Stomach (tissue), 9 donors: Measurements from ENCODE around the gene COL9A3. TPM values are rescaled to one million over a fixed set of nuclear protein-coding genes. Genes with fewer than 3 reads are reported as not detected.

Source experiments
- DNase-seq, 2 donors: peaks; one replicate each; pipeline versions ENCODE4 v3.0.0 to v3.0.0-alpha.2; 2013 to 2019
- H3K27ac ChIP-seq, 5 donors: fragments of 200-600 bp in 4 of 5; sonication (generic) in 4 of 5; one replicate each; pipeline ENCODE4 v1.5.1; 2013 to 2019; ENCODE audit warnings: mild to moderate bottlenecking in 1 of 5, moderate library complexity in 1 of 5
- H3K27me3 ChIP-seq, 3 donors: fragments of 200-600 bp; sonication (generic); one replicate each; pipeline ENCODE4 v1.5.1; 2017 to 2019; ENCODE audit warnings: mixed run types in 1 of 3
- H3K36me3 ChIP-seq, 4 donors: fragments of 200-600 bp; sonication (generic); 1 replicate in 3 of 4; 2 replicates in 1 of 4; pipeline ENCODE4 v1.5.1; 2016 to 2019
- H3K4me1 ChIP-seq, 4 donors: fragments of 200-600 bp; sonication (generic); one replicate each; pipeline ENCODE4 v1.5.1; 2016 to 2019
- H3K4me3 ChIP-seq, 4 donors: fragments of 200-600 bp; sonication (generic) in 3 of 4; one replicate each; pipeline ENCODE4 v1.5.1; 2016 to 2019; ENCODE audit warnings: mild to moderate bottlenecking in 1 of 4
- H3K9me3 ChIP-seq, 4 donors: fragments of 200-600 bp; sonication (generic); one replicate each; pipeline ENCODE4 v1.5.1; 2016 to 2019
- EP300 ChIP-seq: sonication (generic); formaldehyde crosslinking; IDR thresholded peaks from one replicate; pipeline ENCODE4 v1.6.1; 2017; ENCODE audit warnings: antibody characterized with exemption
- POLR2A ChIP-seq, 4 donors: fragments of 450-650 bp; IDR thresholded peaks; one replicate each; pipeline ENCODE4 v1.6.1; 2016; ENCODE audit warnings: antibody characterized with exemption in 4 of 4, control low read depth in 2 of 4, mild to moderate bottlenecking in 1 of 4, moderate library complexity in 1 of 4
- POLR2AphosphoS5 ChIP-seq, 3 donors: sonication (generic); formaldehyde crosslinking; IDR thresholded peaks; one replicate each; pipeline ENCODE4 v1.6.1; 2016; ENCODE audit warnings: antibody characterized with exemption in 3 of 3
- WGBS, 5 donors: extraction: QIAGEN DNeasy Blood & Tissue Kit in 3 of 5; methylation state at CpG; one replicate each; pipeline versions ENCODE4 v1.1.5 to v1.1.7; 2013 to 2018; 5-methylcytosine and 5-hydroxymethylcytosine counted together
- intact Hi-C: fragments of 100-400 bp; cut with DNase I; formaldehyde crosslinking; loops from one replicate; pipeline ENCODE4 v1.15.1; 2023; ENCODE audit warnings: low total_unique reads
- polyA plus RNA-seq, 3 donors: library from polyadenylated mRNA; stranded (reverse); fragments of 200-250 nt; gene quantifications; one replicate each; pipeline ENCODE4 v1.2.3, GENCODE V29; 2013
- total RNA-seq, 5 donors: library from RNA; depleted of rRNA; stranded (reverse); fragments of >200 nt; gene quantifications; one replicate each; pipeline versions ENCODE4 v1.1.0 to v1.2.3, GENCODE V29; 2014 to 2016
- TF ChIP-seq, protein P1 (sequence below), 7 experiments: fragments of 450-650 bp in 4 of 7; fragments of 200-600 bp in 3 of 7; sonication (generic) in 3 of 7; IDR thresholded peaks; one replicate each; pipeline ENCODE4 v1.5.1; 2016 to 2019; ENCODE audit warnings: antibody characterized with exemption in 7 of 7, control low read depth in 2 of 7, mild to moderate bottlenecking in 1 of 7
- donor health status: healthy with polysubstance abuse.
- donor health status: Bipolar disorder and iron deficiency.
- donor health status: healthy.

COL9A3 gene
- total and polyA plus RNA-seq, 8 donors = 2.3 to 18.2 (median 3.9) TPM; not detected in 3

DNA sequence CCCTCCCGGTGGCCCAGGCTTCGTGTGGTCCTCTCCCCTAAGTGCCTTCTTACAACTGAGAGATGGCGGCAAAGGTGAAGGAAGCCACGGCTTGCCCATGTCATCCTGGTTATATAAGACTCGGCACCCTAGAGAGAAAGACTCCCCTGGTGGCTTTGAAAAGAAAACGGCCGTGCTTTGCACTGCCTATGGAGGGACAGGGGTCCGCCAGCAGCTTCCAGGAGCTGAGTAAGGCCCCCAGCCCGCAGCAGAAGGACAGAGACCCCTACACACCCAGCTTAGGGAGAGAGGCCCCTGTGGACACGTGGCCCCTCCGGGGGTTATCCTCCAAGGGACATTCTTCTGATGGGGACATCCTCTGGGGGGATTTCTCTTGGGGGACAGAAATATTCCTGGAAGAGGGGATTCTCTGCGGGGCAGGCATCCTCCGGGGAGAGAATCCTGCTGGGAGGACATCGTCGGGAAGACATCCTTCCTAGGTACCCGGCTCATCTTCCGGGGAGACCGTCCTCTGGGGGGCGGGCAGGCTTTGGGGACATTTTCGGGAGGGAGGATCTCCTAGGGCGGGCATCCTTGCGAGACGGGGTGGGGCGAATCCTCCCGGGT lies 12.7 kb upstream of the COL9A3 start:
- H3K27ac ChIP-seq = peak overlapping the region; percentile 32 to 94 (median 93)
- TF ChIP-seq POLR2A (IDR thresholded peaks at IDR 0.05) (no peak), EP300 (no peak), POLR2AphosphoS5 (IDR thresholded peaks at IDR 0.05) (no peak)
- TF ChIP-seq, protein P1, sequence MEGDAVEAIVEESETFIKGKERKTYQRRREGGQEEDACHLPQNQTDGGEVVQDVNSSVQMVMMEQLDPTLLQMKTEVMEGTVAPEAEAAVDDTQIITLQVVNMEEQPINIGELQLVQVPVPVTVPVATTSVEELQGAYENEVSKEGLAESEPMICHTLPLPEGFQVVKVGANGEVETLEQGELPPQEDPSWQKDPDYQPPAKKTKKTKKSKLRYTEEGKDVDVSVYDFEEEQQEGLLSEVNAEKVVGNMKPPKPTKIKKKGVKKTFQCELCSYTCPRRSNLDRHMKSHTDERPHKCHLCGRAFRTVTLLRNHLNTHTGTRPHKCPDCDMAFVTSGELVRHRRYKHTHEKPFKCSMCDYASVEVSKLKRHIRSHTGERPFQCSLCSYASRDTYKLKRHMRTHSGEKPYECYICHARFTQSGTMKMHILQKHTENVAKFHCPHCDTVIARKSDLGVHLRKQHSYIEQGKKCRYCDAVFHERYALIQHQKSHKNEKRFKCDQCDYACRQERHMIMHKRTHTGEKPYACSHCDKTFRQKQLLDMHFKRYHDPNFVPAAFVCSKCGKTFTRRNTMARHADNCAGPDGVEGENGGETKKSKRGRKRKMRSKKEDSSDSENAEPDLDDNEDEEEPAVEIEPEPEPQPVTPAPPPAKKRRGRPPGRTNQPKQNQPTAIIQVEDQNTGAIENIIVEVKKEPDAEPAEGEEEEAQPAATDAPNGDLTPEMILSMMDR (IDR thresholded peaks at IDR 0.05) = no peak
- H3K9me3 ChIP-seq = no peaks in the 10 kb centered on the region
- H3K4me1 ChIP-seq = peaks cover 23 to 52% (median 43%) of the 10 kb centered on the region in 4 donors
- WGBS, 5 donors = 19 to 38% (median 22%) methylated on average over 13 to 25 of the region's 25 CpGs
- H3K27me3 ChIP-seq = no peaks in the 10 kb centered on the region
- intact Hi-C loops = no loop called here
- no peak for DNase-seq
- peaks cover 31 to 51% (median 47%) of the 10 kb centered on the region in 4 donors for H3K36me3 ChIP-seq
- H3K4me3 ChIP-seq = peak overlapping the region; percentile 91 to 99 (median 94)

DNA sequence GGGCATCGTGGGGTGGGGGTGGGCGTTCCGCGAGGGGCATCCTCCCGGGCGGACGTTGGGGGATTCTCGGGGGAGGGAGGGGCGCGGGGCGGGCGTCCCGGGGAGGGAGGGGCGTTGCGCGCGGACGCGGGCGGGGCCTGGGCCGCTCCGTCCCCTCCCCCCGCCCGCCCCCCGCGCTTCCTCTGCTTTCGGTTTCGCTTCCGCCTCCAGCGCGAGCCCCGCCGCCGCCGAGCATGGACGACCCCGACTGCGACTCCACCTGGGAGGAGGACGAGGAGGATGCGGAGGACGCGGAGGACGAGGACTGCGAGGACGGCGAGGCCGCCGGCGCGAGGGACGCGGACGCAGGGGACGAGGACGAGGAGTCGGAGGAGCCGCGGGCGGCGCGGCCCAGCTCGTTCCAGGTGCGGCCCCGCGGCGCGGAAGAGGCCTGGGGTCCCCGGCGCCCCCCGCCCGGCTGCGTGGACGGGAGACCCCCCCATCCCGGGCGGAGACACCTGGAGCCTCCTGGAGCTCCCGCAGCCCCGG lies 12.2 kb upstream of the COL9A3 start, which contains the start of gene OGFR:
Gene OGFR (plus strand): TSS at position 209 of the 528 bp plus-strand sequence. CDS start 25 bp downstream, at position 234.
- TF ChIP-seq POLR2AphosphoS5 (IDR thresholded peaks at IDR 0.05) = peak; percentile 36 to 91 (median 89)
- no peak for TF ChIP-seq EP300
- Histone ChIP-seq H3K4me3 (peak within 1 kb of the TSS; percentile 91 to 99 (median 94)), H3K27ac (peak within 1 kb of the TSS; percentile 89 to 94 (median 93)), H3K4me1 (peaks cover 23 to 52% (median 43%) of the 10 kb centered on the region in 4 donors), H3K36me3 (peaks cover 31 to 51% (median 47%) of the 10 kb centered on the region in 4 donors), H3K9me3 (no peaks in the 10 kb centered on the region), H3K27me3 (no peaks in the 10 kb centered on the region)
- 0 to 1% (median 0%) methylated on average over 28 to 72 of the region's 77 CpGs for WGBS, 5 donors
- intact Hi-C loops = no loop called here
- DNase-seq = peak; percentile 69 to 90

DNA sequence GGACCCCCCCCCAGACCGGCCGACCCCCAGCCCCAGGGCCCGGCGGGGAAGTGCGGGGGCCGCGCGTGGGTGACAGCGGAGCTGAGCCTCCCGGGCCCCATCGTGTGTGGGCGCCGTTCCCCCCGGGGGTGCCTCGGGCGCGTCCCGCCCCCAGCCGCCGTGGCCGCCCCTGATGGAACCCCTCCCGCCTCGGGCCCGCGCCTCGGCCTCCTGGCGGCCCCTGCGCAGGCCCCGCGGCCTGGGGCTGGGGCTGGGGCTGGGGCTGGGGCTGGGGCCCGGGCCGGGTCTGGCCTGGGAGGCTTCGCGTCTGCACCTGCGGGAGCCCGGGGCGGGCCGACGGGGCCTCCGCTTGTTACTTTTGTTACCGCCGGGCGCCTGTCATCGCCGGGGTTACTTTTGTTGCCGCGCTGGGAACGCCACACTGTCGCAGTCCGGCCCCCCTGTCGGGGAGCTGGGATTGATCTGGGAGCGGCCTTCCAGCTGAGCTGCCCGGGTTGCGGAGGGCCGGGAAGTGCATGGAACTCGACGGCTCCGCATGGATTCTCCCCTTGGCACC lies 11.6 kb upstream of the COL9A3 start:
- peak overlapping the region; percentile 89 to 94 (median 93) for H3K27ac ChIP-seq
- DNase-seq = peak in 1 of 2 donors; percentile 66
- peak overlapping the region; percentile 91 to 99 (median 94) for H3K4me3 ChIP-seq
- H3K4me1 ChIP-seq = peaks cover 23 to 52% (median 43%) of the 10 kb centered on the region in 4 donors
- intact Hi-C loops = no loop called here
- WGBS, 5 donors = 0 to 1% (median 0%) methylated on average over 13 to 58 of the region's 58 CpGs
- H3K36me3 ChIP-seq = peaks cover 33 to 51% (median 47%) of the 10 kb centered on the region in 4 donors
- H3K9me3 ChIP-seq = no peaks in the 10 kb centered on the region
- TF ChIP-seq, protein P1 (IDR thresholded peaks at IDR 0.05) = no peak
- no peak for TF ChIP-seq POLR2A (IDR thresholded peaks at IDR 0.05)
- H3K27me3 ChIP-seq = no peaks in the 10 kb centered on the region

DNA sequence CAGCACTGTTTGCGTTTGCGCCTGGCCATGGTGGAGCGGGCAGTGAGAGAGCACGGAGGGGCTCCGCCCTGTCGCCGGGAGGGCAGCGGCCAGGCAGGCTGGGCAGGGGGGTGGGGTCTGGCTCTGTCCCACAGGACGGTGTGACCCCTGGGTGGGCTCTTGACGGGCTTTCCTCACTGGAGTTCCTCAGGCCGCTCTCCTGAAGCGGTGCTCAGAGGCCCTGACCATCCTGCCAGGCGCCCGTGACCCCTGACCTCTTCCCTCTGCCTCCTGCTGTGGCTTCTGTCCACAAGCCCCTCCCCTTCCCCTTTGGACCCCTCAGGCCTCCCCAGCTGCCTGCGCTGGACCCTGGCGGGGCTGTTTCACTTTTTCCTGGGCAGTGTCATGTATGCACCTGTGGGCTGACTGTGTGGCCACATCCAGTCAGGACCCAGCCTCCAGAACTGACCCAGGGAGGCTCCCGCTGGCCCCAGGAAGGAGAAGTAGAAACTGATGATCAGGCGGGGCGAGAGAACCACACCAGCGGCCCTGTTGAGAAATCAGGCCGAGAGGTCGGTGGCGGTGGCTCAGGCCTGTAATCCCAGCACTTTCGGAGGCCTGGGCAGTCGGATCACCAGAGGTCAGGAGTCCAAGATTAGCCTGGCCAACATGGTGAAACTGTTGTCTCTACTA lies 11.0 kb upstream of the COL9A3 start:
- peaks cover 23 to 52% (median 43%) of the 10 kb centered on the region in 4 donors for H3K4me1 ChIP-seq
- H3K4me3 ChIP-seq = peak overlapping the region; percentile 91 to 99 (median 94)
- H3K27me3 ChIP-seq = no peaks in the 10 kb centered on the region
- TF ChIP-seq EP300 (no peak), POLR2AphosphoS5 (IDR thresholded peaks at IDR 0.05) (no peak), POLR2A (IDR thresholded peaks at IDR 0.05) (no peak)
- TF ChIP-seq, protein P1 (IDR thresholded peaks at IDR 0.05) = no peak
- H3K36me3 ChIP-seq = peaks cover 33 to 51% (median 47%) of the 10 kb centered on the region in 4 donors
- H3K9me3 ChIP-seq = no peaks in the 10 kb centered on the region
- 24 to 44% (median 28%) methylated on average over 15 to 25 of the region's 25 CpGs for WGBS, 5 donors
- intact Hi-C loops = no loop called here
- no peak for DNase-seq
- H3K27ac ChIP-seq = peak overlapping the region in 4 of 5 donors; percentile 93 to 94 (median 94)
